ENCODE results near the gene SMYD3. TPM values are rescaled to one million over a fixed set of nuclear protein-coding genes. Genes with fewer than 3 reads are reported as not detected.
"Not testable (repeated sequence)": the region's sequence is repeated elsewhere in the genome, so short reads cannot be mapped to it uniquely, and the experiment has no call there.

SMYD3 gene
- total RNA-seq, 2 experiments from 2014 or later: 22.6 to 24.6 TPM

DNA sequence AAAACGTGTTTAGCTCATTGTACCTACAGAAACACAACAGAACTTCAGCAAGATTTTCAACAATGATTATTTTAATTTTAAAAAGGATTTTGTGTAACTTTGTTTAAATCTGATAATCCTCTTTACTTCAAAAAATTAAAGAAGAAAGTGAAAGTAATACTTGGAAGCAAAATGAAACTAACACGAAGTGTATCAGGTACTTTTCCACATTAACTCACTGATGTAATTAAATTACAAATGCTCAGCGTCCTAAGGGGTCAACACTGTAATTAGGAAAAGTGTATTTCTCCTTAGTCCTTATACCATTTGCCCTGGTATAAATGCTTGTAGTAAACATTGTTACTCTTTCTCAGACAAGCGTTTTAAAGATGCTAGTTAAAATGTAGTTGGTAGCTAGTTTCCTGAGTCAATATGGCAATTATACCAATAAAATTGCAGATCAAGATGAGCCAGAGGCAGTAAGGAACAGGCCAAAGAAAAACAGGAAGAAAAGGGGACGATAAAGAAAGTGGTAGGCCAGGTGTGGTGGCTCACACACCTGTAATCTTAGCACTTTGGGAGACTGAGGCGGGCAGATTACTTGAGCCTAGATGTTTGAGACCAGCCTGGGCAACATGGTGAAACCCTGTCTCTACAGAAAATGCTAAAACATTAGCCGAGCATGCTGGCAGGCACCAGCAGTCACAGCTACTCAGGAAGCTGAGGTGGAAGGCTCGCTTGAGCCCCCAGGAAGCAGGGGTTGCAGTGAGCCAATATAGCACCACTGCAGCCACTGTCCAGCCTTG lies 553.0 kb downstream of the SMYD3 start:
- H3K4me3 Mint-ChIP-seq: peak overlapping the region; percentile 73
- H3K9me3 Mint-ChIP-seq: no peaks in the 10 kb centered on the region
- peak overlapping the region; percentile 99 for H3K27ac Mint-ChIP-seq
- CTCF ChIA-PET: interaction anchor here (0.9 kb wide), 1 partner anchor 19 kb away, joined by 3 read pairs; no protein-coding TSS in a partner anchor
- POLR2A ChIA-PET: no interaction called here
- TF ChIP-seq, protein P1, sequence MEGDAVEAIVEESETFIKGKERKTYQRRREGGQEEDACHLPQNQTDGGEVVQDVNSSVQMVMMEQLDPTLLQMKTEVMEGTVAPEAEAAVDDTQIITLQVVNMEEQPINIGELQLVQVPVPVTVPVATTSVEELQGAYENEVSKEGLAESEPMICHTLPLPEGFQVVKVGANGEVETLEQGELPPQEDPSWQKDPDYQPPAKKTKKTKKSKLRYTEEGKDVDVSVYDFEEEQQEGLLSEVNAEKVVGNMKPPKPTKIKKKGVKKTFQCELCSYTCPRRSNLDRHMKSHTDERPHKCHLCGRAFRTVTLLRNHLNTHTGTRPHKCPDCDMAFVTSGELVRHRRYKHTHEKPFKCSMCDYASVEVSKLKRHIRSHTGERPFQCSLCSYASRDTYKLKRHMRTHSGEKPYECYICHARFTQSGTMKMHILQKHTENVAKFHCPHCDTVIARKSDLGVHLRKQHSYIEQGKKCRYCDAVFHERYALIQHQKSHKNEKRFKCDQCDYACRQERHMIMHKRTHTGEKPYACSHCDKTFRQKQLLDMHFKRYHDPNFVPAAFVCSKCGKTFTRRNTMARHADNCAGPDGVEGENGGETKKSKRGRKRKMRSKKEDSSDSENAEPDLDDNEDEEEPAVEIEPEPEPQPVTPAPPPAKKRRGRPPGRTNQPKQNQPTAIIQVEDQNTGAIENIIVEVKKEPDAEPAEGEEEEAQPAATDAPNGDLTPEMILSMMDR (IDR thresholded peaks at IDR 0.05): no peak
- peaks cover 20% of the 10 kb centered on the region for H3K4me1 Mint-ChIP-seq (ENCODE audit: low read depth)
- intact Hi-C loops (cut with micrococcal nuclease): no loop called here
- no peaks in the 10 kb centered on the region for H3K27me3 Mint-ChIP-seq
- no peaks in the 10 kb centered on the region for H3K36me3 Mint-ChIP-seq (ENCODE audit: low read depth)
- DNase-seq: peak; percentile 18
- peak; percentile 29 for ATAC-seq

DNA sequence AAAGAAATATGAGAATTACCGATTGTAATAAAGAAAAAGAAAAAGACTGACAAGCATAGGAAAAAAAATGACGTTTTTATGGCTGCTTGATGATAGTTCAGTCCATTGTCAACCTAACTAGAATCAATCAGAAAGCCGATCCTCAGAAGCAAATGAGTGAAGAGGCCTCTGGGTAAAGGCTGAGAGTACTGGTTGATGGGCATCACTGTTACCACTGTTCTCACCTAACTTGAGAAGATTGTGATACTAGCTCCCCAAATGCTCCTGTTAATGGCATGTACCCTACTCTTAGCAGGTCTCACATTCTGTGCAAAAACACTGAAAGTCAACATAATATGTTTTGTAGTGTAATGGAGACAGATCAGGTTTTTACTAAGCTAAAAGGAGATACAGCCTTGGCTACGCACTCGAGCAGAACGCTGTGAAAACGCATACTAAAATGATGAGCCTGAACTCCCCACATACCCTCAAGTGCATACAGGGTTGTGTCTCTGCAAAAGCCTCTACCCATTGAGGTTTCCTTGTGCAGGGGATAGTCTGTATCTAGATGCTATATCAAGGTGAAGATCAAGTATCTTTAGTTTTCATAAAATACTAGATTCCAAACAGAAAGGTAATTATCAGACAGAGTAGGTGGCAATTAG lies 554.6 kb downstream of the SMYD3 start:
- ATAC-seq (no peak), DNase-seq (no peak)
- intact Hi-C loops (cut with micrococcal nuclease): no loop called here
- TF ChIP-seq, protein P1 (IDR thresholded peaks at IDR 0.05): no peak
- no peaks in the 10 kb centered on the region for H3K9me3 Mint-ChIP-seq
- H3K4me3 Mint-ChIP-seq: peak overlapping the region; percentile 4
- POLR2A ChIA-PET: no interaction called here
- CTCF ChIA-PET: interaction anchor here (1.0 to 1.1 kb wide), 2 partner anchors 9 to 800 kb away, joined by 3 read pairs; no protein-coding TSS in a partner anchor
- H3K36me3 Mint-ChIP-seq (ENCODE audit: low read depth): no peaks in the 10 kb centered on the region
- no peaks in the 10 kb centered on the region for H3K27me3 Mint-ChIP-seq
- peak overlapping the region; percentile 99 for H3K27ac Mint-ChIP-seq
- H3K4me1 Mint-ChIP-seq (ENCODE audit: low read depth): peaks cover 20% of the 10 kb centered on the region

DNA sequence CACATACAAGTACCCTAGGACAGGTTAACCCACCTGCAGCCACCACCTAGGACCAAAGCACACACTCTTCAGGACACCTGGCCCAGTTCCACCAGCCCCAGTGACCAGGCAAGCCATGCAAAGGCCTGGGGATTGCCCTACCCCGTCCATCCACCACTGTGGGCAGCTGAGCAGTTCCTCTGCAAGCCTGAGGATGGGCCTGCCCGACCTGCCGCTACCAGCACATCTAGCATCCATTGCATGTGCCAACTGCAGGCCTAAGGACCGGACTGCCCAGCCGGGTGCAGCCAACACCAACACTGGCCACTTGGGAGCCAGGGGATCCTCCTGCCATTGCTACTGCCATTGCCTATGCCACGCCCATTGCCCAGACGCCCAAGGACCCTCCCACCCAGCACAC lies 558.3 kb downstream of the SMYD3 start:
- Mint-ChIP-seq H3K27ac (no peak overlapping the region), H3K4me3 (no peak overlapping the region), H3K4me1 (ENCODE audit: low read depth) (peaks cover 9% of the 10 kb centered on the region), H3K9me3 (peaks cover 13% of the 10 kb centered on the region), H3K27me3 (no peaks in the 10 kb centered on the region), H3K36me3 (ENCODE audit: low read depth) (peaks cover 5% of the 10 kb centered on the region)
- TF ChIP-seq, protein P1 (IDR thresholded peaks at IDR 0.05): no peak
- POLR2A ChIA-PET: no interaction called here
- CTCF ChIA-PET: no interaction called here
- no peak for DNase-seq
- ATAC-seq: no peak
- intact Hi-C loops (cut with micrococcal nuclease): no loop called here

DNA sequence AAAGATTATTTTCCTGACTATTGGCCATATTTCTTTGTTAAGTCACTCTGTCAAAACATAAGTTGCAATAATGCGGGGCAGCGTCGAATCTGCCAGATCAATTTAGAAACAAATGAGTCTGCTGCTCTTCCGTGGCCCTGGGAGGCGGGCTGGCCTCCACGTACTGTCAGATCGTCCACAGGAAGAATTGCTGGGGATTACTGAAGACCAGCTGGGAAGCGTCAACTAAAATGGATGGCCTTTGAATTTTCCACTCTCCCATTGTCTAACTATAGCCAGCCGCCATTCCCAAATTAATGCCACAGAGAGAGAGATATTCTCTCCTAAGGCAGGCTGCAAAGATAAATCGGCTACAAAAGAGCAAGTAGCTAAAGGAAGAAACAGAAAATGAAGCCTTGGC lies 560.2 kb downstream of the SMYD3 start:
- Mint-ChIP-seq H3K27me3 (no peaks in the 10 kb centered on the region), H3K4me3 (no peak overlapping the region), H3K4me1 (ENCODE audit: low read depth) (peaks cover 19% of the 10 kb centered on the region), H3K27ac (no peak overlapping the region), H3K9me3 (peaks cover 13% of the 10 kb centered on the region), H3K36me3 (ENCODE audit: low read depth) (peaks cover 5% of the 10 kb centered on the region)
- ChIA-PET POLR2A (no interaction called here), CTCF (no interaction called here)
- intact Hi-C loops (cut with micrococcal nuclease): no loop called here
- TF ChIP-seq, protein P1 (IDR thresholded peaks at IDR 0.05): no peak
- DNase-seq: no peak
- ATAC-seq: no peak

DNA sequence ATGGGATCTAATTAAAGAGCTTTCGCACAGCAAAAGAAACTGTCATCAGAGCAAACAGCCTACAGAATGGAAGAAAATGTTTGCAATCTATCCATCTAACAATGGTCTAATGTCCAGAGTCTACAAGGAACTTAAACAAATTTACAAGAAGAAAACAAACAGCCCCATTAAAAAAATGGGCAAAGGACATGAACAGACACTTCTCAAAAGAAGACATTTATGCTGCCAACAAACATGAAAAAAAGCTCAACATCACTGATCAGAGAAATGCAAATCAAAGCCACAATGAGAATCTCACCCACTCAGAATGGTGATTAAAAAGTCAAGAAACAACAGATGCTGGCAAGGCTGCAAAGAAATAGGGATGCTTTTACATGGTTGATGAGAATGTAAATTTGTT lies 561.9 kb downstream of the SMYD3 start:
- H3K36me3 Mint-ChIP-seq (ENCODE audit: low read depth); POLR2A ChIA-PET; DNase-seq; intact Hi-C loops (cut with micrococcal nuclease); H3K4me3 Mint-ChIP-seq; CTCF ChIA-PET; H3K27me3 Mint-ChIP-seq; H3K27ac Mint-ChIP-seq; ATAC-seq: not testable (repeated sequence)
- Mint-ChIP-seq H3K4me1 (ENCODE audit: low read depth) (peaks cover 26% of the 10 kb centered on the region), H3K9me3 (peaks cover 13% of the 10 kb centered on the region)
